Esophagus mucosa (tissue), 1 donor: ENCODE data around the gene INO80B. TPM values are rescaled to one million over a fixed set of nuclear protein-coding genes. Genes with fewer than 3 reads are reported as not detected.
"Not testable (repeated sequence)": the region's sequence is repeated elsewhere in the genome, so short reads cannot be mapped to it uniquely, and the experiment has no call there.

ENCODE experiments used
- ATAC-seq: fragments of 200-7000 bp; cut with Tn5 transposase; one replicate; pipeline ENCODE4 v1.9.1; 2020
- total RNA-seq: library from RNA; stranded (reverse); gene quantifications from one replicate; pipeline ENCODE4 v1.2.4, GENCODE V29; 2023
- donor health status: DM: yes; HTN: yes; CAD: no.

INO80B gene
- total RNA-seq, 1 donor from 2014 or later: 22.6 TPM

DNA sequence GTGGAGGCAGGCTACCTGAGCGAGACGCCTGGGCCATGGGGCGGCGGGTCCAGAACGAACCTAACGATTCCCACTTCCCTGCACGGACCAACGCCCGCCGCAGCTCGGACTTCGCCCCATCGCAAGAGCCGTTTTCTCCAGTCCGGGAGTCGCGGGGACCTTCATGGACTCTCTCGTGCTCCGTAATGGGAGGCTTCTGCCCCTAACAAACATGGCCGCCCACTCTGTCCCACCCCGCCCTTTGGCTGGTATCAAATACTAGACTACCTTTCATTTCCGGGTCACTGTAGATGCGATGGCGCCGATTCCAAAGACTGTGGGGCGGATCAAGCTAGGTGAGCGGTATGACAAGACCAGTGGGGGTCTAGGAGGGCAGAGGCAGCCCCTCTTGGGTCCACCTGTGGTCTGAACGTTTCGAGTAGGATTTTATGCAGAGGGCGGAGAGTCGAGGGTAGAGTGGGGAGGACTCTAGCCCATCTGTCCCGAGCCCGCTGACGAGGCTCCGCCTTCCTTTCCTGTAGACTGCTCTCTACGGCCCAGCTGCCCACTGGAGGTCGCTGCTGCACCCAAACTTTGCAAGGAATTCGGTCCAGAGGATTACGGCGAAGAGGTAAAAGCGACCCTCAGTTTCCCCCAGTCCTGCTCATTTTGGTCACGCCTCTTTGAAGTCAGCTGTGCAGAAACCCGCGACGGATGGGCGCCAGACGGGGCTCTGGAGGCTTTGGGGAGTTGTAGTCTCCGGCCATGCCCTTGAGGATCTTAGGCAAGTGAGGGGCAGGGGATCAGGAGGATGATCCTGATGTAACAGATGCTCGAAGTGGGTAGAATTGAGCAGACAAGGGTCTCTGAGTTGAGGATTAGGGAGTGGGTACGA is 28.2 kb downstream of the INO80B start, which contains the start of the genes CCDC142 and TTC31:
Gene CCDC142 (minus strand): TSS at position 198 of the 874 bp plus-strand sequence. CDS start 161 bp downstream, at position 37.
Gene TTC31 (plus strand): TSS at position 281 of the 874 bp plus-strand sequence. CDS start 15 bp downstream, at position 296.
- peak; percentile 98 for ATAC-seq

DNA sequence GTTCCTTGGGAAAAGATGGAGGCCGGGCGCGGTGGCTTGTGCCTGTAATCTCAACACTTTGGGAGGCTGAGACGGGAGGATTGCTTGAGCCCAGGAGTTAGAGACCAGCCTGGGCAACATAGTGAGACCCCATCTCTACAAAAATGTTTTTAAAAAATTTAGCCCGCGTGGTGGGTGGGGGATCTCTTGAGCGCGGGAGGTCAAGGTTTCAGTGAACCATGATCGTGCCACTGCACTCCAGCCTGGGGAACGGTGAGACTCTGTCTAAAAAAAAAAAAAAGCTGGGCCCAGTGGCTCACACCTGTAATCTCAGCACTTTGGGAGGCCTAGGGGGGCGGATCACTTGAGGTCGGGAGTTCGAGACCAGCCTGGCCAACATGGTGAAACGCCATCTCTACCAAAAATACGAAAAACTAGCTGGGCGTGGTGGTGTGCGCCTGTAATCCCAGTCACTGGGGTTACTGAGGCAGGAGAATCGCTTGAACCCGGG is 28.8 kb downstream of the INO80B start:
- ATAC-seq: not testable (repeated sequence)

DNA sequence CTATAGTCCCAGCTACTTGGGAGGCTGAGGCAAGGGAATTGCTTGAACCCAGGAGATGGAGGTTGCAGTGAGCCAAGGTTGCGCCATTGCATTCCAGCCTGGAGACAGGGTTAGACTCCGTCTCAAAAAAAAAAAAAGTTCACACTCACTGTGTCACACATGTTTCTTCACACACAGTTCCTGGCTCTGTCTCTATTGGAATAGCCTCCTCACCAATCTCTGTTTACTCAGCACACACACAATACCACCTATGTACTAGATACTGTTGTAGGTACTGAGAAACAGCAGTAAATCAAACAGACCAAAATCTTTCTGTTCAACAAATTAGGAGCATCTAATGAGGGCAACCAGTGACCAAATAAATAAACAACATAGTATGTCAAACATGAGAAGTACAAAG is 31.3 kb downstream of the INO80B start:
- ATAC-seq: no peak

DNA sequence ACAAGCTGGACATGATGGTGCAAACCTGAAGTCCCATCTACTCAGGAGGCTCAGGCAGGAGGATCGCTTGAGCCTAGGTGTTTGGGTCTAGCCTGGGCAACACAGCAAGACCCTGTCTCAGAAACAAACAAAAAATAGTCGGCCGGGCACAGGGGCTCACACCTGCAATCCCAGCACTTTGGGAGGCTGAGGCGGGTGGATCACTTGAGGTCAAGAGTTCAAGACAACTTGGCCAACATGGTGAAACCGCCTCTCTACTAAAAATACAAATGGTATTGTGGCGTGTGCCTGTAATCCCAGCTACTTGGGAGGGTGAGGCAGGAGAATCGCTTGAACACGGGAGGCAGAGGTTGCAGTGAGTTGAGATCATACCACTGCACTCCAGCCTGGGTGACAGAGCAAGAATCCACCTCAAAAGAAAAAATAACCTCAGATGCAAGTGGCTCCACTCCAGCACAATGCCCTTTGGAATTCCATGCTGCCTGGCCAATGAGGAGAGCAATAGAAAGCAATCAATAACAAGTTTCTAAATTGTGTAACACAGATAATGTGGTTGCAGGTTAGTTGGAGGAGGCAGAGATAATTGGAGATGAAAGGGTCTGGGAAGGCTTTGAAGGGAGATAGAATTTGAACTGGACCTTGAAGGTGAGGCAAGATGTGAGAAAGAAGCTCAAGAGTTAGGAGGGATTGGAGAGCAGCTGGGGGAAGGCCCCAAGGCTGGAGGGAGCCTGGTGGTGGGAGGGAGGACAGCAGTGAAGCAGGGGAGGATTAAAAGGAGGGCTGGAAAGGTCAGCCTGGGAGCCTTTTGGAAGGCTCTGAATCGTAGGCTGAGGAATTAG is 34.0 kb downstream of the INO80B start:
- no peak for ATAC-seq

DNA sequence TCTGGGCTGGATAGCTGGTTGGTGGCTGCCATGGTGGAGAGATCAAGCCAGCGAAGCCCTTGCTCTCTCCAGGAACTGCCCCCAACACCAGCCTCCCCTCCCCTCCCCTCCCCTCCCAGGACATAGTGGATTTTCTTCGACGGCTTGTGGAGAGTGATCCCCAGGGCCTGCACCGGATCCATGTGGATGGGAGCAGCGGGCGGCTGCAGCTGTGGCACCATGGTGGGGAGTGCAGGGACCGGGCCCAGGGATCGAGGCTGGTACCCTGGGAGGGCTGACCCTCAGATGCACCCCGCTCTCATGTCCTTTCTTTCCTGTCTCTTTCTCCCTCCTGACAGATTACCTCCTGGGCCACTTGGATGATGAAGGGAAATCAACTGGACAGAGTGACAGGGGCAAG is 35.0 kb downstream of the INO80B start:
- no peak for ATAC-seq

DNA sequence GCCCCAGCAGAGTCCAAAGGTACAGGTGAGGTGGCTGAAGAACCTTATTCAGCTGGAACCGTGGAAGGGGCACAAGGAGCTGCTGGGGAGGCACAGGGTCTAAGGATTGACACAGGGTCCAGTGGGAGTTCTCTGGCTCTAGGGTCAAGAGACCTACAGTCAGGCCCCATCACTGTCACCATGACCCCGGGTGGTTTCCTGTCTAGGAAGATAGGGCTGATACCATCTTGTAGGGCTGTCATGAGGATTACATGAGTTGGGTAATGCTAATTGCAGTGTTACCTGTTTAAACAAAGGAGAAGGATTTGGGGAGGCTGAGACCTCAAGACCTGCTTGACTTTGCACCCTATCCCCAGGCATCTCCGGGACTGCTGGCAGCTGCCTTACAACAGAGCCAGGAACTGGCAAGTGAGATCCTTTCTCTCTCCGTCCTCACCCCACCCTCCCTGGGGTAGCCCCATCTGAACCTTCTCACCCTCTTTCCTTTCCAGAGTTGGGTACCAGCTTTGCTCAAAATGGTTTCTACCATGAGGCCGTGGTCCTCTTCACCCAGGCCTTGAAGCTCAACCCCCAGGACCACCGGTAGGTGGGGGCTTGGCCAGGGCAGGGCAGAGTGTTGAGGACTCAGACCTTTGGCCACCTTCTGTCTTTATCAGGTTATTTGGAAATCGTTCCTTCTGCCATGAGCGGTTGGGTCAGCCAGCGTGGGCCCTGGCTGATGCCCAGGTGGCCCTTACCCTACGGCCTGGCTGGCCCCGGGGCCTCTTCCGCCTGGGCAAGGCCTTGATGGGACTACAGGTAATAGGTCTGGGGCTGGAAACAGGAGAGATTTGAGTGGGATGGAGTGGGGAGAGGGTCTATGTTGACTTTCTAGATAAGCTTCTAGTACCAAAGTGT is 37.0 kb downstream of the INO80B start:
- no peak for ATAC-seq

DNA sequence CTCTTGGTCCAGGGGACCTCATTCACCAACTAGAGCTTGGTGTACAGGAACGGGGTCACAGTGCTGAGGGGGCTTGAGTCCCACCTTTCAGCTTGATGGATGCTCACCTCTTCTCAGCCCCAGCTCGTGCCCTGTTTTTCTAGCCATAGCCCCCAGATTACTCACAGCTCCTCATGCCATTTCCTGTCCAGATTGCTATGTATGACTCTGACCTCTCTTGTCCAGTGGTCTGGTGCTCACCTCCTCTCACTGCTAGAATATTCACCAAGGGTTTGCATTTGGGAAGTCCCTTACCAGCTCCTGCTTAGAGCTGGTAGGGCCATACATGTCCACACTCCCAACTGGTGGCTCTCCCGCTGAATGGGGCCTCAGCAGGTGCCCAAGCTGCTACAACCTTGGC is 38.7 kb downstream of the INO80B start:
- ATAC-seq: no peak

DNA sequence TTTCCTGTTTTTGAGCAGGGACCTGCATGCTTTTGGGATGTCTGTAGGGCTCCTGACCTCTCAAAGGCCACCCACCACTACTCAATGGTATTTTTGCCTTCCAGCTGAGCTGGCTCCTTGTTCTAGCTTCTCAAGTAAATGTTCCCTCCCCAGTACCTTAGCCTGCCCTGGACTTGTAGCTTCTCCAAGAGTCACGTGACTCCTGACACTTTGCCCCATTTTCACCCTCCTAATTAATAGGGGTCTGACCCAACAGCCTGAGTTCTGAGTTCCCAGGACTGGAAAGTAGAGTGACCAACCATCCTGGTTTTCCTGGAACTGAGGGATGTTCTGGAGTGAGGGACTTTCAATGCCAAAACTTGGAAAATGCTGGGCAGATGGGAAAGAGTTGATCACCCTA is 40.6 kb downstream of the INO80B start:
- ATAC-seq: no peak

DNA sequence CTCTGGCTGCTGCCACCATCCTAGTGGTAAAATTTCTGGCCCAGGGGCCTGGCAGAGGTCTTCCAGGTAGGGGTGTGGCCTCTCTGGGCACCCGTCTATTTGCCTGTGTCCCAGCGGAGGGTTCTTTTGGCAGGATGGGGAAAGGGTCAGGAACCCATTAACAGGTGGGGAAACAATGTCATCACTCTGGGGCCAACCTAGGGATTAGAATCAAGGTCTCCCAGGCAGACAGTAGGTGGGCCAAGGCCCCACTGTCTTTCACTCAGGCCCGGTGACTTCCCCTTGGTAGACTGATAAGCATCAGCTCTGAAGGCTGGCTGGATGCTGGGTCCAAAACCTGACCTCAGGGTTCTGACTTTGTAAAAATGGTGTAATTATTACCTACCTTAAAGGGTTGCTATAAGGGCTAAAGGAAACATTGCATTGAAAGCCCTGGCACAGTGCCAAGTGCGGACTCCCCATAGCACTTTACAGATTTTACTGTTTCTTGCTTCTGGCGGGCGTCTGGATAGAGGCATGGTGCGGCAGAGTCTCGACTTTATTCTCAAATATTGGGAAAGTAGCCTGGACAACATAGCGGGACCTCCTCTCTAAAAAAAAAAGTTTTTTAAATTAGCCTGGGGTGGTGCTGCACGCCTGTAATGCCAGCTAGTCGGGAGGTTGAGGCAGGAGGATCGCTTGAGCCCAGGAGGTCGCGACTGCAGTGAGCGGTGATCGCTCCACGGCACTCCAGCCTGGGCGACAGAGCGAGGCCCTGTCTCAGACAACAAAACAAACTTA is 42.3 kb downstream of the INO80B start:
- no peak for ATAC-seq

DNA sequence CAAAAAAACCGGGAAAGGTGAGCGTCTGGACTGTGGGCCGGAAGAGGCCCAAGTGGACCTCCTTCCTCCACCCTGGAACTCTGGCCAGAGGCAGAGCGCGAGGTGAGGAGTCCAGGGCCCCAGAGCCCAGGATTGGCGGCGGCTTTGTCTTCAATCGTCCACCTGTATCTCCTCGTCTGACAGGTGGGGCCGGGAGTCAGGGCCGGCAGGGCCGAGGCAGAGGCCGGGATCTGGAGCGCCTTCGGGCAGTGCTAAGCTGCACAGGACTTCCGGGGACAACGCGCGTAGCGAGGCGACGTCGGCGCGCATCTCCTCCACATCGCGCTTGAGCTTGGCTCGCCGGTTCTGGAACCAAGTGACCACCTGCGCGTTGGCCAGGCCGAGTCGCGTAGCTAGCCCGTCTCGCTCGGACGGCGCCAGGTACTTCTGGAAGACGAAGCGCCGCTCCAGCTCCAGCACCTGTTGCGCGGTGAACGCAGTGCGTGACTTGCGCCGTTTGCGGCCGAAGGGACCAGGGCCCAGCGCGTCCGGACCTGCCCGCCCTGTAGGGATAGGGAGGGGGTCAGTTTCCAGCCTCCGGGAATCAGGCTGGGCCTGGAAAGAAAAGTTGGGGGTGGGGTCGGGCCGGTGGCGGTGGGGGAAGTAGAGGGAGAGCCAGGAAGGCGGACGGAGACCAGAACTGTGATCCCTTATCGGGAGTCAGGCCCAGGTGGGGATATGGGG is 43.1 kb downstream of the INO80B start:
- peak; percentile 41 for ATAC-seq

DNA sequence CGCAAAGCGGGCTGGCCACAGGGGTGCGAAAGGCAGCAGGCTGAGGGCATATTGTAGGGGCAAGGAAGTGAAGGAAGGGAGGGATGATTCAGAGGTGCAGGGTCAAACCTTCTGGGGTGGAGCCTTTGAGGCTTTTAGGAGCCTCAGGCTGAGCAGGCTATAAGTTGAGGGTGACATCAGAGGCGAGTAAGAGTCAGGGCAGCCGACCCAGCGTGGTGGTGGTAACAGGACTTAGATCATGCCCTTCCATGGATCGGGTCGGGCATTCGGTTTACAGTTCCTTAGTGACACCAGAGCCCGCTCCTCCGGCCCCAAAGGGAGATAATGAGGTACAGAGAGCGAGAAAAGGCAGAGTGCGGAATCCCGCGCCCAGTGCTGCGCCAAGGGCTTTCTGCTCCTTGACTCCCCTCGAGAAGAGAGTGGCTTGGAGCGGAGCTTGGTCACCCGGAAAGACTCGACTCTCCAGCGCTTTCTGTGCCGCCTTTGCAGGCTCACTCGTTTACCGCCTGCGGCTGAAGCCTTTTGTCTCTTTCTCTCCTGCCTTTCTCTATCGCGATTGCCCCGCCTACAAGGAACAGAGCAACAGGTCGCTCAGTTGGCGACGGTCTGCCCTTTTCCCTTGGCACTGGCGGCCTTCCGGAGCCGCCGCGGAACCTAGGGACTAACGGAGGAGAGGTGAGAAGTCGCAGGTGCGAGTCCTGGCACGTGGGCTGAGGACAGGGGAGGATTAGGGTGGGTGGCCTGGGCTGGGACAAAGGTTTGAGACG is 43.8 kb downstream of the INO80B start:
- peak; percentile 63 for ATAC-seq

DNA sequence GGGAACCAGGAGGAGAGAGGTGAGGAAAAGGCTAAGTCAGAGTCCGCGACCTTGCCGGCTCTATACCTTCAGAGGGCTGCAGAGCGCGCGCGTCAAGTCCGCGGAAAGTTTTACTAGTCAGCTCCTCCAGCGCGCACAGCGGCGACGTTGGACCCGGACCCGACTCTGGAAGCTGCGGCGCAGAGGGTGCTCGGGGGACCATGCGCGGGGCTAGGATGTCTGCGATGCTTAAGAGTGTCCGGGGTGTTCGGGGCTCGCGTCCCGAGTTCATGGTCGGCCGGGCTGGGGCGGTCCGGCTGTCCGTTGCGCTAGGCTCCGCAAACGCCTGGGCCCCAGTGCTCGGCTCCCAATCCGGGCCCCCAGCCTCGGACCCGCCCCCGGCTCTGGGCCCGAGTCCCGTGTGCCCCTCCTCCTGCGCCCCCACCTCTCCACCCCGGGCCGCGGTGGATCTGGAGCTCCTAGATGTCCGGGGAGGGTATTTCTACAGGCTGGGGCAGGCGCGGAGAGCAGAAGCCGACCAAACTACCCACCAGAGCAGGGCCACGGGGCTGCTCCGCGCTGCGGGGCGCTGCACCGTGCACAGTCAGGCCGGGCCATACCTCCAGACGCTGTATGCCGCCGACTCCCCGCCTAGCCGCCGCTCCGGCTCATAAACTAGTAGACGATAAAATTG is 44.5 kb downstream of the INO80B start, which contains the start of gene LBX2:
Gene LBX2 (minus strand): TSS at position 337 of the 673 bp plus-strand sequence. CDS start 66 bp downstream, at position 271.
- no peak for ATAC-seq

DNA sequence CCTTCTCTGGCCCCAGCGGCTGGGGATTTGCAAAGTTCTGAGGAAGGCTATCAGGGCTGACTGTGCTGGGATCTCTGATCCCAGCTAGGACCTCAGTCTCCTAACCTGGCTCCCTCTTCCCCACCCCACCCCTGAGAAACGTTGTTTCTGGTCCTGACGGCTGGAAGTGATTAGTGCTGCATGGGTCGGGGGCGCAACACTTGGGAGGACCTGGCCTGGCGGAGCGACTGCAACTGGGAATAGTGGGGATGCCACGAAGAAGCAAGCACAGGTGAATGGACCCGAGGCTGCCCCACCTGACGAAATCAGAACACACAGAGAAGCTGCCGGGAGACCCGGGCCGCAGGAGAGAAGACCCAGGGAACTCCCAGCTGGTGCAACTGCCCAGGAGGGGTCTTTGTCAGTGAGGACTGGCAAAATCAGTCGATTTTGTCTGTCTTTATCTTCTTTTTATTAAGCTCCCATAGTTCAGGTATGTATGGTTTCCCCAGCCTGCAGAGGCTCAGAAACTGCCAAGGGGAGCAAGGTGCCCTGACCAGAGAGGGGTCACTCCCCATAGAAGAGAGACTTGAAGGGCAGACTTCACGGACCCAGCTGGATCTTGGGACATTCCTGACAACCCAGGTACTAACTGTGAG is 45.2 kb downstream of the INO80B start:
- ATAC-seq: no peak

DNA sequence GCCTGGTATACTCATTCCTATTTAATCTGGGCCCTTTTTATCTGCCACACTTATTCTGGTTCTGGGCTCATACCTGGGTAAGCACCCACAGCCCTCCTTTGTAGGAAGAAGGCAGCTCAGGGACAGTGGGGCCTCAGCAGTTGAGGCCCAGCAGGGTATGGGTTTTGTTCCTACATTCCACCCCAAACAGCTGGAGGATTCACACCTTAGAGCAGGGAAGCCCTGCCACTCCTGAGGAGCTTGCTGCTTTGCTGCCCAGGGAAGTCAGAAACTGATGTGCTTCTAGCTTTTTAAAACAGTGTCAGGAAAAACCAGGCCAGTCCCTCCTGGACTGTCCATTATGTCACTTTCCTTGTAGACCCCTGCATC is 45.7 kb downstream of the INO80B start:
- no peak for ATAC-seq

DNA sequence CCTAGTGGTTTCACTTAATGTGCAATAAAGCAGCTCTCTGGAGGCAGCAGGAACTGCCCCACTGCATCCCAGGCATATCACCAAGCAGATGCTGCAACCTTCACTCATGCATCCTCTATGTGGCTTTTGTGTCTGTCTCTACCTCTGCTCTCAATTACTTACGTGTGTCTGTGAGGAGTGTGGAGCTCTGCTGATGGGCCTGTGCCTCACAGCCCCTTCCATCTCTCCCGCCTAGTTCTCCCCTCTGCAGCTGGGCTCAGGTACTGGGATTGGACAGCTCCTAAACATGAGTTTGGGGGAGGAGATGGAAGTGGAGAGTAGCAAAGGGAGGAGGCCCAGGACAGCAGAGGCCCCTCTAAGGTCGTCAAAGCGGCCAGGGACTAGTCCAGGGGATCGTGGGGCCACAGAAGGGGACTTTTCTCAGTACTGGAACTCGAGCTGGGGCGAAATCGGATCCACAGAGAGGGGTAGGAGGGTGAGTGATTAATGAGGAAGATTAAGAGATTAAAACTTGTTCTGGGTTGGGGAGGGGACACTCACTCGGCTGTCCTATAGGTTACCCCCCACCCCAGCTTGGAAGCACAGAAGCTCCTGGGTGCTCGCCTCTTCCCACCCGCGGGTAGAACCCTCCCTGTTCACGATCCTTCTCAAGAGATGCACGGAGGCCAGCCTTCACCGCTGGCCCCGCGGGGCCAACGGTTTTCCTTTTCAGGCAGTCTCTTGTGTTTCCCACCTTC is 46.6 kb downstream of the INO80B start:
- no peak for ATAC-seq

DNA sequence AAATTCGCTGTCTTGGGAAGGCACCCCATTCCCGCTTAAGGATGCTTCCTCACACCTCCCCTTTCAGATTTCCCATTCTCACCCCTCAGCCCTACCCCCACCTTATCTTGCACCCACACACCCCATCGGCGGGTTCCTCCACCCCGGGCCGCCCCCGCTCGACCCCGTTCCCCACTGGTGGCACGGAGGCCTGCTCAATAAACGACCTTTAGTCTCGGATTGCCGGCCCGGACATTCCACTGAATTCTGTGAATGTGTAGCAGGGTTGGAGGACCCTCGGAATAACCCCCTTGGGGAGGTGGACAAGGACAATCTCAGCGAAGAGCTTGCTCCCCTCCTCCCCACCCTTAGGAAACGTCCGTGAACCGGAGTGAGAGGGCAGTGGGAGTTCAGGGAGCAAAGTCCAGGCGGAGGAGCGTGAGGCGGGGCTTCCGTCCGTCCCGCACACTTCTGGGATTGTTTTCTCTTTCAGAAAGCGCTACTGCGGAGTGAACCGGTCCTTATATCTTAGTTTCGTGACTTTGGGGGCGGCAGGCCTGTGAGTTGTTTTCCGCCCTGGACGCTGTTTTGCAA is 47.3 kb downstream of the INO80B start:
- ATAC-seq: no peak

DNA sequence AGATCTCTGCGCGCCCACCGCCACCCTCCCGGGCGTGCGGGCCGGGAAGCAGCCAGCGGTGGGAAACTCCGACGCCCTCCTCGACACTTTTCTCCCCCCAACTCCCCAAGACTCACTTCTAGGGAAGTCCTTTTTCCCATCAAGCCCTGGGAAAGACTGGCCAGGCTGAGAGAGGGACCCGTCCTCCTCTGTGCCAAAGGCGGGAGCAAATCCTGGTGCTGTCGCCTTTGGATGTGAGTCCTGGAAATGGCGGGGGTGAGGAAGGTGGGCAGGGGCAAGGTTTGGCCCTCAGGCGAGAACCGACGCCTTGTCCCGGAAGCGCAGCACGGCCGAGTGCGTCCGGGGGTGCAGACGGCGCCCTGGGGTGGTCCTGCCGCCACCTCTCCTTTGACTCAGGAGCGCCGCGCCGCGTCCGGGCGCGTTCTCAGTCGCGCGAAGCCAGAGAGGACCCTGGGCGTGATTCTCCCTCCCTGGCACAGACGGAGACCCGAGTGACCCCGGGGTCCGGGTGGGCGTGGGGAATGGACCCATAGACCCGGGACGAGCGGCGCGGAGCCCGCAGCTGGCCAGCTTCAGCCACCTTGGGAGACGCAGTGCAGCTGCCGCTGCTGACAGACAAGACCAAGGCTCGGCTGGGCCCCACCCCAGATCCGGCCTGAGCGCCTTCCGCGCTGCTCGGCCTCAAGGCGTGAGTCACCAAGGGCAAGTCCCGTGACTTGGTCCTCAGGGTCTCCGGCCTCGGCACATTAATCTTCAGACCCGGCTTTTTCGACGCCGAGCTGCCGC is 48.0 kb downstream of the INO80B start:
- peak; percentile 49 for ATAC-seq
